ENCODE measurements around the gene TRPV6.

TRPV6 gene

GRCh38 chr7:142885311-142886230, at the start of gene TRPV6:
Gene TRPV6 (minus strand): TSS chr7:142885745.
- no peak for DNase-seq

- DNase-seq, result no peak
Observed at GRCh38 chr7:142934056-142934455, 48.5 kb upstream of the TRPV6 start.

- no peak for DNase-seq
Observed at GRCh38 chr7:142933624-142934023, 48.1 kb upstream of the TRPV6 start, which contains the start of gene TRPV5. Gene TRPV5 (minus strand): TSS chr7:142933746. CDS start chr7:142933459, 287 bp downstream.

- DNase-seq, result no peak
Observed at GRCh38 chr7:142933092-142933475, 47.5 kb upstream of the TRPV6 start.

GRCh38 chr7:142932386-142933091, 47.0 kb upstream of the TRPV6 start:
- no peak for DNase-seq

- no peak for DNase-seq
Observed at GRCh38 chr7:142930126-142930730, 44.7 kb upstream of the TRPV6 start.

GRCh38 chr7:142927949-142928348, 42.4 kb upstream of the TRPV6 start:
- DNase-seq, result no peak

GRCh38 chr7:142927085-142927745, 41.7 kb upstream of the TRPV6 start:
- no peak for DNase-seq

GRCh38 chr7:142925413-142925812, 39.9 kb upstream of the TRPV6 start:
- DNase-seq, result no peak

GRCh38 chr7:142923391-142923790, 37.8 kb upstream of the TRPV6 start:
- no peak for DNase-seq

- DNase-seq, result no peak
Observed at GRCh38 chr7:142919656-142920055, 34.1 kb upstream of the TRPV6 start.

GRCh38 chr7:142918901-142919300, 33.4 kb upstream of the TRPV6 start:
- no peak for DNase-seq

GRCh38 chr7:142917447-142917846, 31.9 kb upstream of the TRPV6 start:
- no peak for DNase-seq

- DNase-seq, result no peak
Observed at GRCh38 chr7:142916508-142916907, 31.0 kb upstream of the TRPV6 start.

GRCh38 chr7:142915315-142915714, 29.8 kb upstream of the TRPV6 start:
- DNase-seq, result no peak

GRCh38 chr7:142914121-142914520, 28.6 kb upstream of the TRPV6 start:
- no peak for DNase-seq

GRCh38 chr7:142913566-142913965, 28.0 kb upstream of the TRPV6 start:
- DNase-seq, result no peak

GRCh38 chr7:142913051-142913450, 27.5 kb upstream of the TRPV6 start:
- DNase-seq, result no peak

GRCh38 chr7:142910481-142910880, 24.9 kb upstream of the TRPV6 start:
- DNase-seq, result no peak

GRCh38 chr7:142910031-142910433, 24.5 kb upstream of the TRPV6 start:
- DNase-seq, result no peak

- DNase-seq, result no peak
Observed at GRCh38 chr7:142908921-142909890, 23.7 kb upstream of the TRPV6 start.

- no peak for DNase-seq
Observed at GRCh38 chr7:142908290-142908689, 22.7 kb upstream of the TRPV6 start.
